ENCODE data around the gene GATAD2B.

The GATAD2B gene

GRCh38 chr1:153804112-153804511 lies 118.7 kb downstream of the GATAD2B start:
- peak; percentile 24 for FAIRE-seq
- TF ChIP-seq POLR2AphosphoS5 (IDR thresholded peaks at IDR 0.05; ENCODE audit: low read depth, low read length) (no peak), TAF1 (IDR thresholded peaks at IDR 0.05; ENCODE audit: borderline replicate concordance, low read depth, low read length) (no peak), POLR2A (IDR thresholded peaks at IDR 0.05; ENCODE audit: low read depth, low read length) (no peak)
- no peak for DNase-seq (ENCODE audit: insufficient read length)

DNA sequence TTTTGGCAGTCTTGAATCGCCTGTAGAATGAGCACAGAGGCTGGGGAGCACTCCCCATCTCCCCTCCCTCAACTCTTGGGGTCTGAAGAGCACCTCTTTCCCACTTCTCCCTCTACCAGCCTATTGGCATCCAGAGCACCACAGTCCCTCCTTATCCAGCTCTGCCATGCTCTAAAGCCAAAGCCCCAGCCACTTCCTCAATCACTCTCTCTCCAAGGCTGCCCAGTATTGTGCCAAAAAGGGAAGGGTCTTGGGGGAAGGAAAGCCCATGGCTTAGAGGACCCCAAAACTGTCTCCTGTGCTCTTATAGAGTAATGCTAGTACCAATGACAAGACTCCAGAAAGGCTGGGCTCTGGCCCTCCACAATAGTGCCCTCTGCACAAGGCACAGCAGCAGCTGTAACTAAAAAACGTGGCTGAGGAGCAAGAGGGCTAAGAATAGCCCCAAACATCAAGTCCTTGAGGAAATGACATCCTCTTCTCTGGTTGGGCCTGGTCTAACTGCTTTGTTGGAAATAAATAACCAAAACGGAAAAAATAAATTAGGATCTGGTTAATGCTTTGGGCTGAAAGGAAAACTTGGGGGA lies 119.2 kb downstream of the GATAD2B start:
- no peak for TF ChIP-seq POLR2A (IDR thresholded peaks at IDR 0.05; ENCODE audit: low read depth, low read length)
- no peak for TF ChIP-seq POLR2AphosphoS5 (IDR thresholded peaks at IDR 0.05; ENCODE audit: low read depth, low read length)
- TF ChIP-seq TAF1 (IDR thresholded peaks at IDR 0.05; ENCODE audit: borderline replicate concordance, low read depth, low read length), result no peak
- no peak for FAIRE-seq
- DNase-seq (ENCODE audit: insufficient read length), result no peak

DNA sequence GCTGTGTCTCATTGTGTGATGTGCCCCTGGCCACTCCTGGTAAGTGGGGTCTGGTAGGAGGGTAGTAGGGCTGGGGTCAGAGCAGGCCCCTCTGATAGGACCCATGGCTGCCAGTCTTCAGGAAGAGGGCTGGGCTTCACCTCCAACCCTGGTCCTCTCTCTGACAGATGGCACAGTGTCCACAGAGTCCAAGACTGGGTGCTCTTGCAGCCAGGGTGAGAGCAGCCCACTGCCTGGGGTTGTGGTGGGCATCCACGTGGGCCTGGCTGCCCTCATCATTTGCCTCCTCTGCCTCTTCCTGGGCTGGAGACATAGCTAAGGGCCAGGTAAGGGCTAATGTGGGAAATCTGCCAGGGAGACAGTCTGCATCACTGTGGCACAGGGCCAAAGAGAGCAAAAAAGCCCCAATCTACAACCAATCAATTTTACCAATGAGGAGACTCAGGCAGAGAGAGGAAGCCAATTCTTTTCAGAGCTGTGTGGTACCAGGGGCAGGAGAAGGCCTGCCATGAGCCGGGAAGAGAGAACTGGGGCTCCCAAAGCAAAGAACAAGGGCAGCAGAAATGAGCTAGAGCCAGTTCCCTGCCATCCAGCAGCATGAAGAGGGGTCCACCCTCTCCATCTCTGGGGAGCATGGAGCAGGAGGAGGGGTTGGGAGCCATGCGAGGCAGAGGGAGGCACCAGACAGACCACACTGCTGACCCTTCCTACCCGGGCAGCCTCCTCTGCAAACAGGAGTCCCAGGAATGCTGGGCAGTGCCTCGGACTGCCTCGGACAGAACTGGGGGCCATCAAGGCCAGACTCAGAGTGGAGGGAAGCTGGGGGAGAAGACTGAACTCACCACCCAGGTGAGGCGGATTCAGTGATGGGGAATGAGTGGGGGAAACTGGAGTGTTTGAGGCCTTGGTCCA lies 120.7 kb downstream of the GATAD2B start:
- FAIRE-seq (no peak), DNase-seq (ENCODE audit: insufficient read length) (no peak)
- no peak for TF ChIP-seq TAF1 (IDR thresholded peaks at IDR 0.05; ENCODE audit: borderline replicate concordance, low read depth, low read length)
- no peak for TF ChIP-seq POLR2A (IDR thresholded peaks at IDR 0.05; ENCODE audit: low read depth, low read length)
- TF ChIP-seq POLR2AphosphoS5 (IDR thresholded peaks at IDR 0.05; ENCODE audit: low read depth, low read length), result no peak

DNA sequence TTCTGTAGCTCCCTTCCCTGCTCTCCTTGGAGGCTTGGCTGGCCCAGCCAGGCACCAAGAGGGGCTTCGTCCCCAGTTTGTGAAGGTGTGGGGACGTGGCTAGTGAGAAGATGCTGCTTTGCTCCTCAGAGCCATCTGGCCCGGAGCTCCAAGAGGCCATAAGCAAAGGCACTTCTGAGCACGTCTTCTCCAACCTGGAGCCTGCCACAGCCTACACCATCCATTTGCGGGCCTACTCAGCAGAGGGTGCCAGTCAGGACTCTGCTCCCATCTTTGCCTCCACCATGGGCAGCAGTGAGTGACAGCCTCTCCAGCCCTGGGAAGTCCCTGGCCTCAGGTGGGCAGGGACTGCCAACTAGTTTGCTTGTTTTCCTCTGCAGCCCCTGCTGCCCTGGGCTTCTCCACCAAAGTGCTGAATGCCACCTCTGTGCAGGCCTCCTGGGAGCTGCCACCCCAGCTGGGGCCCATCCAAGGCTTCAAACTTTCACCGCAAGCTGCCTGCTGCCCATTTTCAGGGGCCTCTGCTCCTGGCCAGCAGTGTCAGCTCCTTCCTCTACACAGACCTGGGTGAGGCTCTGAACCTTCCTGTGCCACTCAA lies 121.6 kb downstream of the GATAD2B start:
- FAIRE-seq, result no peak
- no peak for DNase-seq (ENCODE audit: insufficient read length)
- TF ChIP-seq POLR2AphosphoS5 (IDR thresholded peaks at IDR 0.05; ENCODE audit: low read depth, low read length) (no peak), TAF1 (IDR thresholded peaks at IDR 0.05; ENCODE audit: borderline replicate concordance, low read depth, low read length) (no peak), POLR2A (IDR thresholded peaks at IDR 0.05; ENCODE audit: low read depth, low read length) (no peak)

DNA sequence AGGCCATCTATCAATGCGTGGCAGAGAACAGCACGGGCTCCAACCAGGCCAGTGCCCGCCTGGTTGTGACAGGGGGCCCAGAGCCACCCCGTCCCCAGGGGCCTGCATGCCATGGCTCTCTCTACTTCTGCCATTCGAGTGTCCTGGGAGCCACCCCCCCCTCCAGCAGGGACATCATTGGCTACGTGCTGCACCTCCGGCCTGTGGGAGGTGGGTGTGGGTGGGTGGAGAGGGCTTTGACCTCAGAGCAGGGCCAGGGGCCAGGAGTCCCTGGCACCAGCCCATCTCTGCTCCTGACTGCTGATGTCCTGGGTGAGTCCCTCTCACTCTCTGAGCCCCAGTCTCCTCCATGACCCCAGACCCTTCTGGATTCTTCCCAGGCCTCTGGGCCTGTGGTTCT lies 122.3 kb downstream of the GATAD2B start:
- no peak for DNase-seq (ENCODE audit: insufficient read length)
- FAIRE-seq, result no peak
- TF ChIP-seq POLR2AphosphoS5 (IDR thresholded peaks at IDR 0.05; ENCODE audit: low read depth, low read length) (no peak), POLR2A (IDR thresholded peaks at IDR 0.05; ENCODE audit: low read depth, low read length) (no peak), TAF1 (IDR thresholded peaks at IDR 0.05; ENCODE audit: borderline replicate concordance, low read depth, low read length) (no peak)

DNA sequence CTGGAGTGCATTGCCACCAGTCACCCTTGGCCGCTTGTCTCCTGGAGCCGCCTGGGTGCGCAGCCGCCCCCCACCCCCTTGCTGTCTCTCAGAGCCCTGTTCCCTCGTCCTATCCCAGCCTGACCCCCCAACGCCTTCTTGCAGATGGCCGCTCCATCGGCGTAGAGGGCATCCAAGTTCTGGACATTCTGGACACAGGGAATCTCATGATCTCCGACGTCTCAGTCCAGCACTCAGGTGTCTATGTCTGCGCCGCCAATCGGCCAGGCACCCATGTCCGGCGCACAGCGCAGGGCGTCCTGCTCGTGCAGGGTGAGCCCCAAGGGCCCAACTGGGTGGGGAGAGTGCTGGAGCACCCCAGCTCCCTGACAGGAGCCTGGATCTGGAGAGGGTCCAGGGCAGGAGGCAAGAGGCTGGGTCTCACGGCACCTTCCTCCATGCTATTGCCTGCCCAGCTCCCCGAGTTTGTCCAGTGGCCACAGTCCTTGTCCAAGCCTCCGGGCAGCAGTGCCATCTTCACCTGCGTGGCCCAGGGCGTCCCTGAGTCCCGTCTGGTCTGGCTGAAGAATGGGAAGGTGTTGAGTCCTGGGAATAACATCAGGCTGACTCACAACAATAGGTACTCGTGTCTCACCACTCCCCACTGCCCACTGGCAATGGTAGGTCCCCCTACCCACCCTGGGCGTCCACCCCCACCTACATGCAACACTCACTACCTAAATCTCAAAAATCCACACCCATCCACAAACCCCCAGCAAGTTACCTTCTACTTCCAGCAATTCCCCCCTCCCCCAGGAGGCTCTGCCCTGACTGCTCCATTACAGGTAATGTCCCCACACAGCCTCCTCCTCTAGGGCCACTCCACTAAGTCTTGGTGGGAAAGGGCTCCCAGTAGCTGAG lies 123.0 kb downstream of the GATAD2B start:
- TF ChIP-seq POLR2AphosphoS5 (IDR thresholded peaks at IDR 0.05; ENCODE audit: low read depth, low read length) (no peak), POLR2A (IDR thresholded peaks at IDR 0.05; ENCODE audit: low read depth, low read length) (no peak)
- DNase-seq (ENCODE audit: insufficient read length) (no peak), FAIRE-seq (no peak)

DNA sequence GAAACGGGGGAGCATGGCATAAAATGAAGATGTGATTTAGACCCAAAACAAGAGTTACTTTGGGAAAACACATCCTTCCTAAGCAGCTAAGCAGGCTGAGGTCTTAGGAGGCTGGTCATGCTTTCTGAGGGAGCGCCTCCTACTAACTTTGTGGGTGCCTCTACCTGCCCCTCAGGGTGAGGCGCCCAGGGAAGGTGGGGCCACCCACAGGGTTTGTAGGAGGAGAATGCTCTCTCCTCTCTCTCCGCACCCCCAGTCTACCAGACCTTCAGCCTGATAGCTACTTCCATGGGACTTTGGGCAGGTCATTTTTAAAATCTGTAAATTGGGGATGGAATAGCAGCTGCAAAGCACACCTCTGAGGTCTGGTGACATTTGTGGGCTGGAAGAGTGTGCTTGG lies 123.8 kb downstream of the GATAD2B start:
- FAIRE-seq (no peak), DNase-seq (ENCODE audit: insufficient read length) (no peak)
- TF ChIP-seq POLR2A (IDR thresholded peaks at IDR 0.05; ENCODE audit: low read depth, low read length) (no peak), TAF1 (IDR thresholded peaks at IDR 0.05; ENCODE audit: borderline replicate concordance, low read depth, low read length) (no peak), POLR2AphosphoS5 (IDR thresholded peaks at IDR 0.05; ENCODE audit: low read depth, low read length) (no peak)

- DNase-seq (ENCODE audit: insufficient read length) (no peak), FAIRE-seq (no peak)
- TF ChIP-seq POLR2AphosphoS5 (IDR thresholded peaks at IDR 0.05; ENCODE audit: low read depth, low read length), result no peak
- TF ChIP-seq POLR2A (IDR thresholded peaks at IDR 0.05; ENCODE audit: low read depth, low read length), result no peak
Measured at GRCh38 chr1:153798468-153798780, 124.3 kb downstream of the GATAD2B start.

GRCh38 chr1:153796786-153797659 lies 125.7 kb downstream of the GATAD2B start:
- TF ChIP-seq POLR2AphosphoS5 (IDR thresholded peaks at IDR 0.05; ENCODE audit: low read depth, low read length), result no peak
- TF ChIP-seq TAF1 (IDR thresholded peaks at IDR 0.05; ENCODE audit: borderline replicate concordance, low read depth, low read length), result no peak
- TF ChIP-seq POLR2A (IDR thresholded peaks at IDR 0.05; ENCODE audit: low read depth, low read length), result no peak
- FAIRE-seq (peak; percentile 94), DNase-seq (ENCODE audit: insufficient read length) (peak; percentile 78)

GRCh38 chr1:153795934-153796785 lies 126.6 kb downstream of the GATAD2B start:
- DNase-seq (ENCODE audit: insufficient read length), result no peak
- FAIRE-seq, result no peak
- TF ChIP-seq TAF1 (IDR thresholded peaks at IDR 0.05; ENCODE audit: borderline replicate concordance, low read depth, low read length) (no peak), POLR2A (IDR thresholded peaks at IDR 0.05; ENCODE audit: low read depth, low read length) (no peak), POLR2AphosphoS5 (IDR thresholded peaks at IDR 0.05; ENCODE audit: low read depth, low read length) (no peak)
